NCI-H526 treated with DMSO at 0.1 percent for 48 hours (cell line): ENCODE results near the gene PDE8A.
A peak's percentile ranks its signal among the peaks of the same experiment; 100 is the strongest.
"Not testable (repeated sequence)": the region's sequence is repeated elsewhere in the genome, so short reads cannot be mapped to it uniquely, and the experiment has no call there.

ENCODE experiments used
- DNase-seq: peaks from one replicate; lab custom pipeline; 2025; lab: John Stamatoyannopoulos, UW

The PDE8A gene

GRCh38 chr15:85133709-85134108, 152.1 kb downstream of the PDE8A start:
- DNase-seq: no peak

- peak; percentile 72 for DNase-seq
These were observed 156.0 kb downstream of the PDE8A start for GRCh38 chr15:85137489-85138168.

- DNase-seq: no peak
These were observed 157.7 kb downstream of the PDE8A start for GRCh38 chr15:85139391-85139790.

GRCh38 chr15:85141726-85142125, 160.1 kb downstream of the PDE8A start:
- no peak for DNase-seq

- no peak for DNase-seq
These were observed 160.7 kb downstream of the PDE8A start for GRCh38 chr15:85142312-85142711.

GRCh38 chr15:85149465-85150129, 167.9 kb downstream of the PDE8A start:
- DNase-seq: no peak

- DNase-seq: no peak
These were observed 168.4 kb downstream of the PDE8A start for GRCh38 chr15:85150130-85150480.

GRCh38 chr15:85151145-85151544, 169.5 kb downstream of the PDE8A start:
- no peak for DNase-seq

GRCh38 chr15:85151861-85152260, 170.2 kb downstream of the PDE8A start:
- no peak for DNase-seq

- no peak for DNase-seq
These were observed 172.4 kb downstream of the PDE8A start for GRCh38 chr15:85154061-85154460.

- no peak for DNase-seq
These were observed 173.7 kb downstream of the PDE8A start for GRCh38 chr15:85155360-85155759.

- no peak for DNase-seq
These were observed 174.2 kb downstream of the PDE8A start for GRCh38 chr15:85155857-85156256.

- DNase-seq: no peak
These were observed 175.7 kb downstream of the PDE8A start for GRCh38 chr15:85157344-85157743.

- no peak for DNase-seq
These were observed 180.6 kb downstream of the PDE8A start for GRCh38 chr15:85162237-85162636.

GRCh38 chr15:85164841-85165466, 183.3 kb downstream of the PDE8A start:
- no peak for DNase-seq

- no peak for DNase-seq
These were observed 185.9 kb downstream of the PDE8A start for GRCh38 chr15:85167568-85167967.

GRCh38 chr15:85168642-85169173, 187.1 kb downstream of the PDE8A start:
- peak; percentile 17 for DNase-seq

GRCh38 chr15:85171736-85172135, 190.1 kb downstream of the PDE8A start:
- no peak for DNase-seq

- no peak for DNase-seq
These were observed 191.3 kb downstream of the PDE8A start for GRCh38 chr15:85172846-85173490.

GRCh38 chr15:85173630-85174029, 192.0 kb downstream of the PDE8A start:
- not testable (repeated sequence) for DNase-seq

- DNase-seq: no peak
These were observed 192.9 kb downstream of the PDE8A start for GRCh38 chr15:85174521-85174920.

- not testable (repeated sequence) for DNase-seq
These were observed 195.4 kb downstream of the PDE8A start for GRCh38 chr15:85177042-85177515.
